HG03135 (cell line): ENCODE results near the gene CLCF1.
"Not testable (repeated sequence)": the region's sequence is repeated elsewhere in the genome, so short reads cannot be mapped to it uniquely, and the experiment has no call there.

Experiments
- ATAC-seq: cut with Tn5 transposase; IDR thresholded peaks from one replicate; pipeline ENCODE4 v1.9.1; 2021; ENCODE audit warnings: mild to moderate bottlenecking, moderate library complexity; ENCODE audit not compliant: unreplicated experiment

CLCF1 gene

GRCh38 chr11:67409261-67409666 is 35.9 kb upstream of the CLCF1 start:
- peak; percentile 47 for ATAC-seq

GRCh38 chr11:67408437-67409200 is 35.2 kb upstream of the CLCF1 start:
- ATAC-seq: no peak

DNA sequence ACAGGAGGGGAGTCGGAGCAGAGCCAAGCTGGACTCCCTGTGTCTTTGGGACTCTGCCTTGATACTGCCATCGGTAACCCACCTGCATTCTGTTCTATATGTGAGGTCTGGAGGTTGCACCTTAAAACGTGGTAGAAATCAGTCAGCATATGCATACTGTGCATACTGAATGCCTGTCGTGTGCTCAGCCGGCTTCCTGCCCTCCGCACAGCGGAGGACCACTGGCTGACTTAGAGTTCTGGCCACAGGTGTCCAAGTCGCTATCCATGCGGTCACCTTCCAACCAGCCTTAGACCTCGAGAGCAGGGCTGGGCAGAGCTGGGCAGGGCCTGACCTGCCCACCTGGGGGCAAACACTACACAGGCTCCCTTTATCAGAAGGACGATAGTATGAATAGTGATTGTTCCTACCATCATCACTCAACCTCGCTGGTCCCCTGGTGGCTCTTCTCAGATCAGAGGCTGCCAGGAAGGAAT is 34.3 kb upstream of the CLCF1 start:
- no peak for ATAC-seq

- no peak for ATAC-seq
Observed at GRCh38 chr11:67406969-67407687, 33.7 kb upstream of the CLCF1 start.

DNA sequence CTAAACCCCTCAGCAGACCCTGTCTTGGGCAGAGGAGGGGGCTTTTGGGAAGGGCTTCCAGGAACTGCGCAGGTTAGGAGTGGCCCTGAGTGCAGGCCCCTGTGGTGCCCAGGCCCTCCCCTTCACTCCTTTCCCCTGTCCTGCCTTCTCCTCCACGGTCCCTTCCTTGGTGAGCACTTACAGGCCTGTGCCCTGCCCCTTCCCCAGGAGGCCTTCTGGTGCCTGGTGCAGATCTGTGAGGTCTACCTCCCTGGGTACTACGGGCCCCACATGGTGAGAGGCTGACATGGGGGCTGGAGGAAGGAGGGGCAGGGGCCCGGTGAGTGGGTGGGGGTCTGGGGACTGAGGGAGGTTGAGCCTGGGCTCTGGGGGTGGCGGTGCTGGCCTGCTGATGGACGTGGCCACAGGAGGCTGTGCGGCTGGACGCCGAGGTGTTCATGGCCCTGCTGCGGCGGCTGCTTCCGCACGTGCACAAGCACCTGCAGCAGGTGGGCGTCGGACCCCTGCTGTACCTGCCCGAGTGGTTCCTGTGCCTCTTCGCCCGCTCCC is 33.1 kb upstream of the CLCF1 start:
- ATAC-seq: no peak

- ATAC-seq: no peak
Observed at GRCh38 chr11:67405688-67406339, 32.4 kb upstream of the CLCF1 start.

GRCh38 chr11:67405196-67405567 is 31.8 kb upstream of the CLCF1 start:
- no peak for ATAC-seq

GRCh38 chr11:67404515-67405195 is 31.3 kb upstream of the CLCF1 start:
- ATAC-seq: no peak

DNA sequence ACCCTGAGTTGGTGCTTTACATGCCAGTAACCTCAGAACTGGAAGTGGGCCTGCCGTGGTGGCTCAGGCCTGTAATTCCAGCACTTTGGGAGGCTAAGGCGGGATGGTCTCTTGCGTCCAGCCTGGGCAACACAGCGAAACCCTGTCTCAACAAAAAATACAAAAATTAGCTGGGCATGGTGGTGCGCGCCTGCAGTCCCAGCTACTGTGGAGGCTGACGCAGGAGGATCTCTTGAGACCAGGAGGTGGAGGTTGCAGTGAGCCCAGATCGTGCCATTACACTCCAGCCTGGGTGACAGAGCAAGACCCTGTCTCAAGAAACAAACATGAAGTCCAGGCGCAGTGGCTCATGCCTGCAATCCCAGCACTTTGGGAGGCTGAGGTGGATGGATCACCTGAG is 29.7 kb upstream of the CLCF1 start:
- ATAC-seq: not testable (repeated sequence)

GRCh38 chr11:67402192-67402839 is 28.9 kb upstream of the CLCF1 start:
- not testable (repeated sequence) for ATAC-seq

GRCh38 chr11:67401495-67402191 is 28.2 kb upstream of the CLCF1 start, which contains the start of gene PPP1CA:
Gene PPP1CA (minus strand): TSS chr11:67401858. CDS start chr11:67401782, 76 bp downstream.
- peak; percentile 61 for ATAC-seq

DNA sequence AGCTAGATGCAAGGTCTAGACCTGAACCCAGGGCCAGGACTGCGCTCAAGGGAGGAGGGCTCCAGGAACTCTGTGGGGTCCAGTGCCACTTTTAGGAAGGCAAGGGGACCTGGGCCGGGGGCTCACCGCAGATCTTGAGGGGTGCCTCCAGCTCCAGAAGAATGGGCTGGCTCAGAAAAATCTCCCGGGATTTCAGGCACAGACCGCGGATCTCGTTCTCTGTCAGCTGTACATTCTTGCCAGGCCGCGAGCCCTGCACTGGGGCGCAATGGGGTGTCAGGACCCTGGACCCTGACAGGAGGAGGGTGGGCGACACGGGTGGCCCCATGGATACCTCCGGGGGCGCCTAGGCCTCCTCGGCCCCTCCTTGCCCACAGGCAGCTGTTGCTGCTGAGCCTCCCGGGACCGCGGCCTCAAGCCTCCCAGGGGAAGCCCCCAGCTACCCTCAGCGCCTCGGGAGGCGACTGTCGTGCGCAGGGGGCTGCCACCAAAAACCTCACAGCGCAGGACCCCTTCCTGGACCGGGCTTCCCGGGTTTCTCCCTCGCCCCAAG is 27.6 kb upstream of the CLCF1 start:
- ATAC-seq: peak; percentile 10

DNA sequence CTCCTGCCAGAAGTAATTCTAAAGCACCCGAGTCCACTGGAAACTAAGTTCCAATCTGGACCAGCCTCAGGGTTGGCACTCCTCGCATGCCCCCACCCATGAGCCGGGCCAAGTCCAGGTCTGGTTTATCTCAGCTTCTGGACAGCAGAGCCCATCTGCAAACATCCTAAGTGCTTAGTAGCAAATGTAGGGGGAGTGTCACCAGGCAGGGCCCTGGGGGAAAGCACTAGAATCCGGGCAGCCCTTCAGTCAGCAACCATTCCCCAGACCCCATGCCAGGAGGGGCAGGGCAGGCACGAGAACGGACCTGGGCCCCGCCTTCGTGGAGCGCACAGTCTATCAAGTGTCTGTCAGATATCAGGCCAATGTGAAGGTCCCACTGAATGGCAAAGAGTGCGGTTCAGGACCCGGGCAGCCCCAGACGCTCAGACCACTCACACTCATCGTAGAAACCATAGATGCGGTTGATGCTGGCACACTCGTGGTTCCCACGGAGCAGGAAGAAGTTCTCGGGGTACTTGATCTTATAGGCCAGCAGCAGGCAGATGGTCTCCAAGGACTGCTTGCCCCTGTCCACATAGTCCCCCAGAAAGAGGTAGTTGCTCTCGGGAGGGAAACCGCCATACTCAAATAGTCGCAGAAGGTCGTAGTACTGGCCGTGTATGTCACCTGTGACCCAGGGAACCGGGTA is 27.0 kb upstream of the CLCF1 start:
- no peak for ATAC-seq

DNA sequence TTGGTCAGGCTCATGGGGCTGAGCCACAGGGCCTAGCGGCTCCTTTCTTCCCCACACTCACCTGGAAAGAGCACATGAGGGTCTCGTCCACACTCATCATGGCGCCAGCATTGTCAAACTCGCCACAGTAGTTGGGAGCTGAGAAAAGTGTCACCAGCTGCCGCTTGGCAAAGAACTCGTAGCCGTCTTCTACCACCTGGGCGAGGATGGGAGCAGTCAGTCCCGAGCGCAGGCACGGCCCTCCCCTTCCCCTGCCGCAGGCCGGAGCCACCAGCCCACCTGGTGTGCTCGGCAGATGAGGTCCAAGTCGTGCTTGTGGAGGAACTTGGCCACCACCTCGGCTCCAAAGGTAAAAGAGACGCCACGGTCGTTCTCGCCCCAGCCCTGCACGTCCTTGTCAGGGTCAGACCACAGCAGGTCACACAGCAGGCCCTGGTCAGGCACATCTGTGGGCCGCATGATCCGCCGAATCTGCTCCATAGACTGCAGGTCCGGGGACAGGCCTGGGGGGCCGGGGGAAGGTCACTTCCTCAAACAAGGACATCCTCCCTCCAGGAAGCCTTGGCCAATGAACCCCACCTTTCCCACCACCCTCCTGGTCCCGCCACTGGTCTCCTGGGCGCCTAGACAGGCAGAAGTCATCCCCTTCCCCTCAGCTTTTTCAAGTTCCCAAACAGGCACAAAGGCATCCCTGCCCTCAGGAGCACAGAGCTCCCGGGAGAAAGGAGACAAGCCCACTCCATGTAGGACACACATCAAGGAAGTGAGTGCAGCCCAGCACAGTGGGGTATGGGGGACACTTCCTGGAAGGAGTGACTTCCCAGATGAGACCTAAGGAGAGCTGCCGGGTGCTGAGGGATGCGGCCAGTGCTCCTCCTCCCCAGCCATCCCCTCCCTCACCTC is 25.5 kb upstream of the CLCF1 start:
- no peak for ATAC-seq

DNA sequence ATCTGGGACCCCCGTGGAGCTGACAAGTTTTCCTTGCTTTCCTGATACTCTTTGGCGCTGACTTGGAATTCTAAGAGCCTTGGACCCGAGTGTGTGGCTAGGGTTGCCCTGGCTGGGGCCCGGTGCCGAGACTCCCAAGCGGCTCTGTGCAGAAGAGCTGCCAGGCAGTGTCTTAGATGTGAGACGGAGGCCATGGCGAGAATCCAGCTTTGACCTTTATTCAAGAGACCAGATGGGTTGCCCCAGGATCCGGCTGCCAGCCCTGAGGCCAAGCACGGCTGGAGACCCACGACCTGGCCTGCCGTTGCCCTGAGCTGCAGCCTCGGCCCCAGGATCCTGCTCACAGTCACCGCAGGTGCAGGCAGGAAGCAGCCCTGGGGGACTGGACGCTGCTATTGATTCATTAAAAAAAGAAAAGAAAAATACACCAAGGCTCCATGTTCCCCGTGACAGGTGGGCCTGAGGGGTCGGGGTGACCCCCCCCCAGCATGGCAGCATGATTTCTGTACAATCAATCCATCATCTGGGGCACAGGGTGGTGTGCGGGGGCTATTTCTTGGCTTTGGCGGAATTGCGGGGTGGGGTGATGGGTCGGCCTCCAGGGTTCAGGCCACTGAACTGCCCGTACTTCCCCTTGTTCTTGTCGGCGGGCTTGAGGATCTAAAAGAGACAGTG is 24.7 kb upstream of the CLCF1 start:
- ATAC-seq: no peak

GRCh38 chr11:67397536-67397935 is 24.1 kb upstream of the CLCF1 start:
- no peak for ATAC-seq
